ENCODE measurements around the gene SIAH1. TPM values are rescaled to one million over a fixed set of nuclear protein-coding genes. Genes with fewer than 3 reads are reported as not detected.

Gene SIAH1
- total and polyA plus RNA-seq, 9 of the 15 experiments (the other 6 are each of a cell fraction or from before 2014, with no cell fraction given): 4.1 to 14.3 (median 12.5) TPM

- peak; percentile 40; the same call in 1 of the 2 replicates for TF ChIP-seq BHLHE40 (IDR thresholded peaks at IDR 0.05; ENCODE audit: low read length)
- 0 out of 2 replicates have a peak, but pooled peaks have one; percentile 34 for TF ChIP-seq MAFG (tag; conservative IDR thresholded peaks at IDR 0.05)
- peak; percentile 75; the same call in 1 of the 2 replicates for TF ChIP-seq PHF21A (IDR thresholded peaks at IDR 0.05; ENCODE audit: borderline replicate concordance, low read depth)
- TF ChIP-seq ZNF12 (CRISPR knock-in tag; IDR thresholded peaks at IDR 0.05): peak; percentile 98
- TF ChIP-seq HDAC1 (IDR thresholded peaks at IDR 0.05): peak in 1 of 2 experiments; percentile 49; a peak in 1 of 4 replicates
- TF ChIP-seq SMARCE1 (IDR thresholded peaks at IDR 0.05): peak; percentile 74; the same call in 1 of the 2 replicates
- TF ChIP-seq MYNN (IDR thresholded peaks at IDR 0.05): no peak
- TF ChIP-seq MYNN (CRISPR knock-in tag; IDR thresholded peaks at IDR 0.05): no peak
- peak; percentile 17 to 90; a peak in 2 of 4 replicates for TF ChIP-seq RCOR1 (IDR thresholded peaks at IDR 0.05; ENCODE audit: borderline replicate concordance in 1 of 2, low read depth in 2 of 2, low read length in 2 of 2)
- peak; percentile 83 for TF ChIP-seq CEBPB (tag; IDR thresholded peaks at IDR 0.05)
- no peak for TF ChIP-seq SMARCC2 (IDR thresholded peaks at IDR 0.05; ENCODE audit: low read depth)
- TF ChIP-seq SIN3B (IDR thresholded peaks at IDR 0.05; ENCODE audit: low read depth): no peak
- peak; percentile 97 for TF ChIP-seq FOSL1 (tag; conservative IDR thresholded peaks at IDR 0.05)
Observed at GRCh38 chr16:48409839-48410632, 24.8 kb upstream of the SIAH1 start (continued).

All from K562 (cell line).